Activated naive CD4-positive, alpha-beta T cell treated with anti-CD3 and anti-CD28 coated beads for 36 hours (primary cell): ENCODE results near the gene DNPEP. TPM values are rescaled to one million over a fixed set of nuclear protein-coding genes. Genes with fewer than 3 reads are reported as not detected.

ENCODE experiments used
- CTCF ChIA-PET: fragments of 350-600 bp; sonication (Branson Sonifier 250); formaldehyde crosslinking; loops from one replicate; lab custom pipeline; 2021; ENCODE audit warnings: antibody characterized with exemption; lab: Charles Lee
- DNase-seq: peaks from one replicate; pipeline ENCODE4 v3.0.0-alpha.2; 2020
- H3K27ac Mint-ChIP-seq: one replicate; pipeline ENCODE4 v1.8.0; 2021; ENCODE audit warnings: mild to moderate bottlenecking, mixed read lengths
- H3K27me3 Mint-ChIP-seq: one replicate; pipeline ENCODE4 v1.8.0; 2021; ENCODE audit warnings: low read depth, mixed read lengths
- H3K36me3 Mint-ChIP-seq: one replicate; pipeline ENCODE4 v1.8.0; 2021; ENCODE audit warnings: low read depth, mixed read lengths
- H3K4me1 Mint-ChIP-seq: one replicate; pipeline ENCODE4 v1.8.0; 2021; ENCODE audit warnings: low read depth, mixed read lengths
- H3K4me3 Mint-ChIP-seq: one replicate; pipeline ENCODE4 v1.8.0; 2021; ENCODE audit warnings: mild to moderate bottlenecking, moderate library complexity, mixed read lengths
- H3K9me3 Mint-ChIP-seq: one replicate; pipeline ENCODE4 v1.8.0; 2021; ENCODE audit warnings: mixed read lengths
- intact Hi-C: fragments of 100-400 bp; cut with micrococcal nuclease; formaldehyde crosslinking; loops from one replicate; pipeline ENCODE4 v1.15.1; 2023
- total RNA-seq, 2 experiments: library from RNA; stranded (reverse); gene quantifications; one replicate each; pipeline ENCODE4 v1.2.3, GENCODE V29; 2021

Gene DNPEP
- total RNA-seq, 2 experiments from 2014 or later: 67.1 to 74.2 TPM

DNA sequence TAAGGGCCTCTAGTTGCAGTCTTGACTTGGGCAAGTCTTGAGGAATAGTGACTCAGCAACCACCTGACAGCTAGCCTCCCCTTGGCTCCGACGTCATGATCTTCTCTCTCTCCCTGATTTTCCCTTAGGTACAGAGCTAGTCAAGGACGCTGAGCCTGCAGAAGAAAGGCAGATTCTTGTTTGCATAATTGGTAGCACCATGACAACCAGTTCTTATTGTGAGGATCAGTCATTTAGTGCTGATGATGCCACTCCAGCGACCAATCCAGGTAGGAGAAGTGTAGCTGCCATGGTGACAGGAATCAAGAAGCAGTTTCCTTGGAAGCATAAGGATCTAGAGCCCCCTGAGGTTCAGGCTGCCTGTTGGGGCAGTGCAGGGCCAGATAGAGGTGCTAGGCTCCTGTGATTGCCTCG is 52.3 kb downstream of the DNPEP start:
- H3K9me3 Mint-ChIP-seq: peaks cover 7% of the 10 kb centered on the region
- intact Hi-C loops: no loop called here
- peaks cover 40% of the 10 kb centered on the region for H3K27me3 Mint-ChIP-seq
- no peaks in the 10 kb centered on the region for H3K36me3 Mint-ChIP-seq
- no peak for DNase-seq
- no peaks in the 10 kb centered on the region for H3K4me1 Mint-ChIP-seq
- CTCF ChIA-PET: interaction anchor here (0.8 to 1.3 kb wide), 2 partner anchors 57 to 360 kb away, joined by 3 read pairs; no protein-coding TSS in a partner anchor
- H3K4me3 Mint-ChIP-seq: no peak overlapping the region
- no peak overlapping the region for H3K27ac Mint-ChIP-seq

DNA sequence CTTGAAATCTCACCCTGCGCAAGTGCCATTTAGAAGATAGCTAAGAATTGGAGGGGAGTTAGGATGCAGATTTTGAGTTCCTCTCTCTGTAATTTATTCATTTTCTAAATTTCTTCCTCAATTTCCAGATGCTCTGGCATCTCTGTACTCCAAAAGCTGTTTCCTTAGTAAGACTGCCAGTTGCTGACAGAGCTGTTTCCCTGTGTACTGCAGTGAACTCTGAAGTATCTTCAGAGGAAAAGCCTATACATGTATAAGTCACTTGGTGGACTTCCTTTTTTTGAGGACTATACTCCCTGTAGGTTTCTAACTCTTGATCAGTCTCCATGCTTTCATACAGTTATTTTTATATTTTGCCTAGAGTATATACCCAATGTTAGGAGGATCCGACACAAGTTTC is 53.6 kb downstream of the DNPEP start:
- no peaks in the 10 kb centered on the region for H3K36me3 Mint-ChIP-seq
- H3K27ac Mint-ChIP-seq: no peak overlapping the region
- peaks cover 41% of the 10 kb centered on the region for H3K27me3 Mint-ChIP-seq
- no peak for DNase-seq
- peaks cover 7% of the 10 kb centered on the region for H3K9me3 Mint-ChIP-seq
- H3K4me1 Mint-ChIP-seq: no peaks in the 10 kb centered on the region
- H3K4me3 Mint-ChIP-seq: no peak overlapping the region
- intact Hi-C loops: no loop called here
- CTCF ChIA-PET: interaction anchor here (1.3 kb wide), 1 partner anchor 18 kb away, joined by 3 read pairs; no protein-coding TSS in a partner anchor

DNA sequence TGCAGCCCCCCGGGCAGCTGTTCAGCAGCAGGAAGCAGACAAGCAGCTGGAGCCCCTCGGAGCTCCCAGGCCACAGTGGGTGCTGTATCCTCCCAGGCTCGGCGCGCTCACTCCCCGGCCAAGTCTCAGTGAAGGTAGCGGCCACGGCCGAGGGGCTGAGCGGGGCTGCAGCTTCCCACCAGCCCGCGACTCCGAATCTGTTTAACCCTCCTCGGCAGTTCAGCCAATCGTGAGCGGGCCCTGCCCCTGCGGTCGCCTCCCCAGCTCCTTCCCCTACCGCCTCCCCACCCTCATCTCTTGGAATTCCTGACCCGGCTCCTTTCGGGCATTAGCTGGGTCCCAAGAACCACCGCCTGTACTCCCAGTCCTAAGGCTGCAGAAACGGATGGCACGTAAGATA is 55.2 kb downstream of the DNPEP start, which contains the start of gene RESP18:
TSS of gene RESP18 (minus strand) at position 203 of the 400 bp plus-strand sequence.
- Mint-ChIP-seq H3K4me3 (no peak within 1 kb of the TSS), H3K27me3 (peaks cover 38% of the 10 kb centered on the region), H3K9me3 (peaks cover 7% of the 10 kb centered on the region), H3K36me3 (no peaks in the 10 kb centered on the region), H3K27ac (no peak within 1 kb of the TSS), H3K4me1 (no peaks in the 10 kb centered on the region)
- no peak for DNase-seq
- CTCF ChIA-PET: no interaction called here
- intact Hi-C loops: no loop called here

DNA sequence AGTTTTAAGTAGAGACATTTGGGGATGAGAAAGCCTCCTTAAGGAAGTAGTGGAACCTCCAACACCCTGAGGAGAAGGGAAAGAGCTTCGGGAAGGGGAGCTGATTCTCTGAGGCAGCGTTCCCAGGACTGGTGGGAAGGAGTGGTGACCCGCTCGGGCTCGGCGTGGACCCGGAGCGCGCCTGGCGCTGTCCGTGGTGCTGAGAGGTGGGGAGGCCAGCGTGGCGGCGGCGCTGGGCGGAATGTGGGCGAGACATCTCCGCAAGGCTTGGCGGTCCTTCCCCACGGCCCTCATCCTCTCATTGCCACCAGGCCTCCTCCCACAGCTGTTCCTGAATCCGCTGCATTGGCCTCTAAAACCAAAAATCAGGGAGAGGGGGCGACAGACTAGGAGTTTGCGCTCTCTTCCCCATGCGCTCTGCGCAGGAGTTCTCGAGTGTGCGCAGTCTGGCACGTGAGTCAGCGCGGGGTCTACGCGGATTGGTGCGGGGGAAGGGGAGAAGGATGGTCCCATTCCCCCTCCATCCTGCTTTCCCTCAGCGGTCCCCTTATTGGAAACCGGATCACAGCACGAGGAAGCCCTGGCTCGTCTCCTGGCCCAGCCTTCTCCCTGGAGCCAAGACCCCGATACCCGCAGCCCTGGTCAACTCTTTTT is 56.0 kb downstream of the DNPEP start:
- intact Hi-C loops: no loop called here
- Mint-ChIP-seq H3K27me3 (peaks cover 38% of the 10 kb centered on the region), H3K36me3 (no peaks in the 10 kb centered on the region), H3K4me3 (no peak overlapping the region), H3K9me3 (peaks cover 6% of the 10 kb centered on the region), H3K27ac (no peak overlapping the region), H3K4me1 (no peaks in the 10 kb centered on the region)
- CTCF ChIA-PET: no interaction called here
- peak; percentile 31 for DNase-seq

DNA sequence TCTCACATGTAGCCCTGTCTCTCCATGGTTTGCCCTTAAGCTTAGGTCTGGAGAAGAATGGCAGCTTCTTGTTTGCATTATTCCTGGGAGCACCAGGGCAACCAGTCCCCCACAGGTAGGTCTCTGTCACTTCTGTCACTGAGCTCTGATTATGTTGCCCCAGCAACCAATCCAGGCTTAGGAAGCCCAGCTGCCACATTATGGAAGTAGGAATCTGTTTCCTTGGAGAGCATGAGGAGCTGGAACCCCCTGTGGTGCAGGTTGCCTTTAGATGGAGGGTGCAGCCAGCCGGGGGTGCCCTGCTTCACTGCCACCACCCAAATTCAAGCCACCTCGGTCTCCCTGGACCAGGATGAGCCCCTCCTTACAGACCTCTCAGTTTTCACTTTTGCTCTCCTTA is 60.0 kb downstream of the DNPEP start:
- no peaks in the 10 kb centered on the region for H3K9me3 Mint-ChIP-seq
- H3K4me1 Mint-ChIP-seq: no peaks in the 10 kb centered on the region
- H3K36me3 Mint-ChIP-seq: no peaks in the 10 kb centered on the region
- DNase-seq: no peak
- CTCF ChIA-PET: no interaction called here
- peaks cover 23% of the 10 kb centered on the region for H3K27me3 Mint-ChIP-seq
- H3K27ac Mint-ChIP-seq: no peak overlapping the region
- intact Hi-C loops: no loop called here
- H3K4me3 Mint-ChIP-seq: no peak overlapping the region

GRCh38 chr2:219325657-219326315 is 61.9 kb downstream of the DNPEP start:
- CTCF ChIA-PET: interaction anchor here (1.0 kb wide), 1 partner anchor 31 kb away, joined by 3 read pairs; no protein-coding TSS in a partner anchor
- no peak for DNase-seq

GRCh38 chr2:219325136-219325535 is 62.6 kb downstream of the DNPEP start:
- CTCF ChIA-PET: interaction anchor here (0.7 kb wide), 1 partner anchor 13 kb away, joined by 4 read pairs; no protein-coding TSS in a partner anchor
- Mint-ChIP-seq H3K27ac (no peak overlapping the region), H3K36me3 (no peaks in the 10 kb centered on the region), H3K9me3 (no peaks in the 10 kb centered on the region), H3K4me1 (peaks cover 12% of the 10 kb centered on the region), H3K27me3 (peaks cover 5% of the 10 kb centered on the region), H3K4me3 (no peak overlapping the region)
- intact Hi-C loops: no loop called here
- DNase-seq: no peak

More at GRCh38 chr2:219325657-219326315, 61.9 kb downstream of the DNPEP start:
- Mint-ChIP-seq H3K27ac (no peak overlapping the region), H3K9me3 (no peaks in the 10 kb centered on the region), H3K27me3 (peaks cover 6% of the 10 kb centered on the region), H3K4me3 (no peak overlapping the region), H3K36me3 (no peaks in the 10 kb centered on the region), H3K4me1 (peaks cover 11% of the 10 kb centered on the region)
- intact Hi-C loops: no loop called here

- Mint-ChIP-seq H3K36me3 (no peaks in the 10 kb centered on the region), H3K27ac (no peak overlapping the region), H3K9me3 (no peaks in the 10 kb centered on the region), H3K27me3 (peaks cover 3% of the 10 kb centered on the region), H3K4me1 (peaks cover 12% of the 10 kb centered on the region), H3K4me3 (no peak overlapping the region)
- no peak for DNase-seq
- CTCF ChIA-PET: no interaction called here
- intact Hi-C loops: no loop called here
These were observed 64.3 kb downstream of the DNPEP start for GRCh38 chr2:219323434-219323833.

Other genes with a start within 250 kb of the DNPEP start
- 10 to 100 TPM; 24.4 to 26.6 TPM for gene NHEJ1, start 227.1 kb downstream of the DNPEP start, total RNA-seq
- gene SLC23A3, start 217.9 kb downstream of the DNPEP start, total RNA-seq: under 1 TPM; 0.84 to 0.95 TPM
- gene CNPPD1, start 211.0 kb downstream of the DNPEP start, total RNA-seq: 10 to 100 TPM; 27.0 to 31.4 TPM
- 10 to 100 TPM; 44.0 to 44.1 TPM for gene RETREG2, start 209.6 kb downstream of the DNPEP start, total RNA-seq
- gene ZFAND2B, start 181.1 kb downstream of the DNPEP start, total RNA-seq: 10 to 100 TPM; 32.6 to 33.6 TPM
- 1 to 10 TPM; 7.0 to 7.5 TPM for gene ABCB6, start 169.0 kb downstream of the DNPEP start, total RNA-seq
- gene ATG9A, start 158.3 kb downstream of the DNPEP start, total RNA-seq: 10 to 100 TPM; 26.0 to 27.7 TPM
- 10 to 100 TPM; 87.7 to 88.5 TPM for gene ANKZF1, start 158.1 kb downstream of the DNPEP start, total RNA-seq
- gene GLB1L, start 142.5 kb downstream of the DNPEP start, total RNA-seq: 1 to 10 TPM; 2.1 TPM
- gene STK16, start 142.4 kb downstream of the DNPEP start, total RNA-seq: 10 to 100 TPM; 33.7 to 35.5 TPM
- not detected for gene TUBA4B, start 134.7 kb downstream of the DNPEP start, total RNA-seq
- 100 to 1,000 TPM; 112 to 116 TPM for gene TUBA4A, start 134.0 kb downstream of the DNPEP start, total RNA-seq
- gene DNAJB2, start 108.5 kb downstream of the DNPEP start, total RNA-seq: 10 to 100 TPM; 24.6 to 24.9 TPM
- gene PTPRN, start 78.5 kb downstream of the DNPEP start, total RNA-seq: not detected
- gene RESP18, start 55.2 kb downstream of the DNPEP start, total RNA-seq: not detected
- not detected for gene DES, start 30.5 kb upstream of the DNPEP start, total RNA-seq
- 1 to 10 TPM; 1.3 to 1.4 TPM for gene SPEG, start 46.9 kb upstream of the DNPEP start, total RNA-seq
- 10 to 100 TPM; 25.2 to 28.4 TPM for gene GMPPA, start 111.0 kb upstream of the DNPEP start, total RNA-seq
- gene ASIC4, start 126.6 kb upstream of the DNPEP start, total RNA-seq: not detected
- 1 to 10 TPM; 8.5 to 9.0 TPM for gene CHPF, start 155.9 kb upstream of the DNPEP start, total RNA-seq
- 1 to 10 TPM in 1 of 2 experiments, under 1 TPM in 1; 0.86 to 1.1 TPM for gene TMEM198, start 156.1 kb upstream of the DNPEP start, total RNA-seq
- 1 to 10 TPM; 1.5 to 1.6 TPM for gene OBSL1, start 183.6 kb upstream of the DNPEP start, total RNA-seq
- not detected for gene INHA, start 184.4 kb upstream of the DNPEP start, total RNA-seq
- 10 to 100 TPM; 32.1 TPM for gene STK11IP, start 209.9 kb upstream of the DNPEP start, total RNA-seq
- not detected for gene SLC4A3, start 239.7 kb upstream of the DNPEP start, total RNA-seq